Thoracic aorta (tissue), 2 donors: Measurements from ENCODE around the gene SAP30L. TPM values are rescaled to one million over a fixed set of nuclear protein-coding genes. Genes with fewer than 3 reads are reported as not detected.

ENCODE experiments used
- ATAC-seq: fragments of 150-250 bp; one replicate; pipeline ENCODE4 v1.8.0; 2017; ENCODE audit warnings: low read depth; ENCODE audit not compliant: insufficient number of reproducible peaks, low FRiP score
- DNase-seq: peaks from one replicate; pipeline ENCODE4 v3.0.0-alpha.2; 2020; ENCODE audit warnings: low spot score
- H3K27ac ChIP-seq, 2 donors: fragments of 200-600 bp; sonication (generic); 1 replicate in 1 of 2; 2 replicates in 1 of 2; pipeline ENCODE4 v1.5.1; 2016; ENCODE audit warnings: mild to moderate bottlenecking in 2 of 2, moderate library complexity in 2 of 2
- H3K27me3 ChIP-seq: fragments of 200-600 bp; sonication (generic); replicated peaks from 2 replicates; pipeline ENCODE4 v1.6.0; 2016; ENCODE audit warnings: mild to moderate bottlenecking; ENCODE audit not compliant: insufficient read depth
- H3K36me3 ChIP-seq: fragments of 200-600 bp; sonication (generic); one replicate; pipeline ENCODE4 v1.5.1; 2016
- H3K4me1 ChIP-seq, 2 donors: fragments of 200-600 bp; sonication (generic); 1 replicate in 1 of 2; 2 replicates in 1 of 2; pipeline versions ENCODE4 v1.5.1 to v1.6.0; 2016; ENCODE audit warnings: low read depth in 2 of 2, mild to moderate bottlenecking in 1 of 2; ENCODE audit not compliant: control insufficient read depth in 1 of 2
- H3K4me3 ChIP-seq: fragments of 200-600 bp; sonication (generic); 2 replicates; pipeline ENCODE4 v1.5.1; 2016; ENCODE audit warnings: mild to moderate bottlenecking
- H3K9me3 ChIP-seq: fragments of 200-600 bp; sonication (generic); 2 replicates; pipeline ENCODE4 v1.5.1; 2016
- total RNA-seq, 2 donors: library from RNA; depleted of rRNA; stranded (reverse); fragments of >200 nt; gene quantifications; one replicate each; pipeline versions ENCODE4 v1.1.0 to v1.2.3, GENCODE V29; 2016
- TF ChIP-seq, protein P1 (sequence below): fragments of 200-600 bp; sonication (generic); IDR thresholded peaks from one replicate; pipeline ENCODE4 v1.5.1; 2019; ENCODE audit warnings: antibody characterized with exemption

SAP30L gene
- total RNA-seq, 2 donors from 2014 or later: 43.7 to 85.6 TPM

DNA sequence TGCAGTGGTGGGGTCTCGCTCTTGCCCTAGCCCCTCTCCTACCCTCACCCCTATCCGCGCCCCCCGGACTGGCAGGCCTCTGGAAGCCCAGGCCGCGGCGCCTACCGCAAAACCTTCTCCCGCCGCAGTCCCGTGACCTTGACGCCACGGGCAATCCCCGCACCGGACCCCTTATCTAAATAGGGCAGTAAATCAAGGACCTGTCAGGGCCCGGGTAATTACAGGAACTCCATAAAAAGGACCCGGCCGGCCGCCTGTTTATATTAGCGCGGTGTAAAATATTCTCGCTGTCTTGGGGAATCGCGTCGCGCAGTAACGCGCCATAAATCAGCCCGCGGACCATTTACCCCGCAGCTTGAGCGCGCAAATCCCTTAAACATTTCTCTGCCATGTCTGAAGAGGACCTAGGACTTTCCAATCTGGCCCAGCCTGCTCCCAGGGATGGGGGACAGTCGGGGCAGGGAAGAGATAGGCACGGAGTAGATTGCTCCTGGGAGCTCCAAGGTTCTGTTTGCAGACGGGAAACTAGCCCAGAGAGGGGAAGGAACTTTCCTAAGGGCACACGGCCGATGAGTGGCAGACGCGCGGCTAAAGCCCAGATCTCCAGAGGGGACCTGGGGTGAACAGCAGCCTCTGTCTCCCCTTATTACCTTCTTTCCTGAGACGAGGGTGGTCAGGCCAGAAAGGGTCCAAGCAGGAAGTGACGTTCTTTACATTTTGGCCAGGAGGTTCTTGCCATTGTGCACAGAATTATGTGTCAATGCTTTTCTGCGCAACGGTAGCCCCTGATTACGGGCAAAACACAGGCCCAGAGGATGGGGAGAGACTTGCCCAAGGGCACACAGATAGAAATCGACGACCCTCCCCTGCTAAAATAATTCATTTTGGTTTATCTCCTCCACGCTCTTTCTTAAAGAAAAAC lies 37.0 kb downstream of the SAP30L start:
- TF ChIP-seq, protein P1, sequence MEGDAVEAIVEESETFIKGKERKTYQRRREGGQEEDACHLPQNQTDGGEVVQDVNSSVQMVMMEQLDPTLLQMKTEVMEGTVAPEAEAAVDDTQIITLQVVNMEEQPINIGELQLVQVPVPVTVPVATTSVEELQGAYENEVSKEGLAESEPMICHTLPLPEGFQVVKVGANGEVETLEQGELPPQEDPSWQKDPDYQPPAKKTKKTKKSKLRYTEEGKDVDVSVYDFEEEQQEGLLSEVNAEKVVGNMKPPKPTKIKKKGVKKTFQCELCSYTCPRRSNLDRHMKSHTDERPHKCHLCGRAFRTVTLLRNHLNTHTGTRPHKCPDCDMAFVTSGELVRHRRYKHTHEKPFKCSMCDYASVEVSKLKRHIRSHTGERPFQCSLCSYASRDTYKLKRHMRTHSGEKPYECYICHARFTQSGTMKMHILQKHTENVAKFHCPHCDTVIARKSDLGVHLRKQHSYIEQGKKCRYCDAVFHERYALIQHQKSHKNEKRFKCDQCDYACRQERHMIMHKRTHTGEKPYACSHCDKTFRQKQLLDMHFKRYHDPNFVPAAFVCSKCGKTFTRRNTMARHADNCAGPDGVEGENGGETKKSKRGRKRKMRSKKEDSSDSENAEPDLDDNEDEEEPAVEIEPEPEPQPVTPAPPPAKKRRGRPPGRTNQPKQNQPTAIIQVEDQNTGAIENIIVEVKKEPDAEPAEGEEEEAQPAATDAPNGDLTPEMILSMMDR: no peak
- ATAC-seq: no peak
- no peaks in the 10 kb centered on the region for H3K36me3 ChIP-seq
- peaks cover 12 to 20% of the 10 kb centered on the region in 2 donors for H3K4me1 ChIP-seq
- H3K9me3 ChIP-seq: no peaks in the 10 kb centered on the region
- peaks cover 83% of the 10 kb centered on the region for H3K27me3 ChIP-seq
- H3K27ac ChIP-seq: no peak overlapping the region
- DNase-seq: no peak
- H3K4me3 ChIP-seq: no peak overlapping the region

DNA sequence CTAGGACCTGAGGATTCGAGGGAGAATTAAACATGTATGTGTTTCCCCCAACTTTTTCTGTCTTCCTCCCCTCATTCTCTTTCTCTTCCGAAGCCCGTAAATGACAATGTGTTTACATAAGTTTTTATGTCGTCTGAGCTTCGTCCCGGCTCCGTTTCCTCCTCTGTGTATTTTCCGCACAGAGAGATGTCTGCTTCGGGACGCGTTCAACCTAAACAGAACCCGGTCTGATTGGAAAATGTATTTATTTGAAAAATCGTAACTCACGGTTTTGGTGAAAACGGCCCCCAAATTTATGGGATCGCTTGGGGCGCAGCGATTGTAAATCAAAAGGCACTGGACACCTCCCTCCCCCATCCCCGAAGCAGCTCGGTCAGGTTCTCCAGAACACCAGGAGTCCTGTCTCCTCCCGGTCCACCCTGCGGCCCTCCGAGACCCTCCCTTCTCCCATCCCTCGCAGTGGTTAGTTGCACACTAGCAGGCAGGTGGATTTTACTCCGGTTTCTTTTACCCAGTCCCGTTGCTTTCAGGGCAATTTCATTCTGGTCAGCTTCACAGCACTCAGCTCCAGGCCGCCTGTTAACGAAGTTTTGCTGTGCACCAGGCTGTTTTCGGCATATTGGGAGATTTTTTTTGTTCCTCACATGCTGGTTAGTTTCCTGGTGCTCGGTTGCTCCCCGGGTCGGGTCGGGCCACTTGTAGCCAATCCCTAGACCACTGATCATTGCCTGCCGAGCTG lies 38.0 kb downstream of the SAP30L start:
- Histone ChIP-seq H3K9me3 (no peaks in the 10 kb centered on the region), H3K27ac (no peak overlapping the region), H3K4me3 (no peak overlapping the region), H3K27me3 (peaks cover 73% of the 10 kb centered on the region), H3K4me1 (peaks cover 1 to 9% of the 10 kb centered on the region in 2 donors), H3K36me3 (no peaks in the 10 kb centered on the region)
- DNase-seq (no peak), ATAC-seq (no peak)
- TF ChIP-seq, protein P1: no peak

DNA sequence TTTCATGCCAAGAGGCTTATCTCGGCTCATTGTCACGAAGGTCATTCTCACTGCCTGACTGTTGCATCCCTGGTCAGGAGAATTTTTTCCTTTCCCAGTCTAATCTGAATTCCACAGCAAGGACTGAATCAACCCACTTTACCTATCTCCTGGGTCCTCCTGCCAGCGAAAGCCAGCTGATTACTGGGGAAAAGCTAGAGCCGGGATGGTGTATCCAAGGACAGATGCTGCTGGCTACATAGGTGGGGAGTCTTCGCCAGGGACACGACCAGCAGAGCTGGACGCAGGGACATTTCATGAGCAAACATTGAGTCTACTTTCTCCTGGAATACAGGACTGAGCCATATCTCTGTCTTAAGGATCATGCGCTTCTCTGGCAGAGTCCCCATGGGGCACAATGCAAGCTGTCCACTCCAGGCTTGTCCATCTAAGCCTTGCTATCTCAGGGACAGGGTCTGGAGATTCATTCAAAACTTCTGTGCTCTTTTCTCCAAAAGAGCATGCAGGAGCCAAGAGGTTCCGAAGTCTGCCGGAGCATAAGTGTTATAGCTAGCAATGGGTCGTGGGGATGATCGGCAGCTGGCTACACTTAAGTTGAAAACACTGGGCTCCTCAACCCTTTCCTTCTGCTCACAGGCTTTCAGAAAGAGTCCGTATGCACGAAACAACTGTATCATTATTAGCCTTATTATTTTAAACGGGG lies 38.7 kb downstream of the SAP30L start:
- H3K27ac ChIP-seq: no peak overlapping the region
- H3K4me1 ChIP-seq: peaks cover 0 to 2% of the 10 kb centered on the region in 2 donors
- H3K4me3 ChIP-seq: no peak overlapping the region
- no peaks in the 10 kb centered on the region for H3K9me3 ChIP-seq
- peaks cover 69% of the 10 kb centered on the region for H3K27me3 ChIP-seq
- H3K36me3 ChIP-seq: no peaks in the 10 kb centered on the region
- no peak for ATAC-seq
- DNase-seq: no peak
- TF ChIP-seq, protein P1: no peak

DNA sequence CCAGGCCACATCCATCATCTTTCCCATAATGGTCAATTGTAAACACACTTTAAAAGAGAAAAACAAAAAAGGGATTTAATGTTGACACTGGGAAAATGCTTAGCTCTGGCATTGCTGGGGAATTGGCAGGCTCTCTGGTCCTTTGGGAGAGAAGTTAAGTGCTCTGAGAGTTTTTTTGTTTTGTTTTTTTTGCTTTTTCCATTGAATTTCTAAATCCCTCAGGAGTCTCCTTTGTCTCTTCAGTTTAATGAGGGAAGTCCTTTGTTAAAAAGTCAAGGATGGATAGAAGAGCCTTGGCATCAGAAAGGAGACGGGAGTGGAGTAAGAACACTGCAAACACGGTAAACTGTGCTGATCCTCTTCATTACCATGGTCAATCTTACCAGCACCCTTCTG lies 39.3 kb downstream of the SAP30L start:
- H3K27me3 ChIP-seq: peaks cover 64% of the 10 kb centered on the region
- ATAC-seq (no peak), DNase-seq (no peak)
- H3K4me1 ChIP-seq: no peaks in the 10 kb centered on the region
- H3K27ac ChIP-seq: no peak overlapping the region
- no peaks in the 10 kb centered on the region for H3K36me3 ChIP-seq
- H3K4me3 ChIP-seq: no peak overlapping the region
- TF ChIP-seq, protein P1: no peak
- no peaks in the 10 kb centered on the region for H3K9me3 ChIP-seq
